HCT116 (cell line): Measurements from ENCODE around the gene WHAMM.

Experiments used
- POLR2AphosphoS5 ChIP-seq: IDR thresholded peaks from 2 replicates; pipeline ENCODE4 v1.6.1; 2011; ENCODE audit warnings: mild to moderate bottlenecking, low read depth, low read length, moderate library complexity
- TF ChIP-seq, protein P1 (sequence below): IDR thresholded peaks from 2 replicates; pipeline ENCODE4 v1.6.1; 2012

DNA sequence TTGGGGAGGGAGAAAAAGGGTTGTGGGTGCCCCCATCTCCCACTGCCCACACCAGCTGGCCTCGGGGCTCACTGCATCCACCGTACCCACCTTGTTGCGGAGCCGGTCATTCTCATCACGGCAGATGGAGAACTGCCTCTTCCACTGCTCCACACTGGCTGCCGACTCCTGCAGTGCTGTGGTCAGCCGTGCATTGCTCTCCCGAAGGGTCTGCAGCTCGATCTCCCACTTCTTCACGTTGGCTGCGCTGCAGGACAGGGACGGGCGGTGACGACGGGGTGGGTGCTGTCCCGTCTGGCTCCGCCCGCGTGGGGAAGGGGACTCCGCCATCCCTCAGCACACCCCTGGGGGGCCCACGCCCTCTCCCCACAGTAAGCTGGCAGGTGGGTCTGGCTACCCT lies 45.1 kb downstream of the WHAMM start:
- TF ChIP-seq POLR2AphosphoS5: no peak
- TF ChIP-seq, protein P1, sequence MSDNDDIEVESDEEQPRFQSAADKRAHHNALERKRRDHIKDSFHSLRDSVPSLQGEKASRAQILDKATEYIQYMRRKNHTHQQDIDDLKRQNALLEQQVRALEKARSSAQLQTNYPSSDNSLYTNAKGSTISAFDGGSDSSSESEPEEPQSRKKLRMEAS: no peak
